Activated B cell treated with CpG ODN at 0.5 μM for 24 hours (primary cell): ENCODE data around the gene E2F4. TPM values are rescaled to one million over a fixed set of nuclear protein-coding genes. Genes with fewer than 3 reads are reported as not detected.

Experiments used
- ATAC-seq: fragments of 200-7000 bp; cut with Tn5 transposase; one replicate; pipeline ENCODE4 v1.10.0; 2021; ENCODE audit warnings: low read depth, mild to moderate bottlenecking, moderate library complexity
- CTCF ChIA-PET: fragments of 350-600 bp; sonication (Branson Sonifier 250); formaldehyde crosslinking; loops from one replicate; lab custom pipeline; 2021; ENCODE audit warnings: antibody characterized with exemption; lab: Charles Lee
- POLR2A ChIA-PET: fragments of 350-600 bp; sonication (Branson Sonifier 250); formaldehyde crosslinking; loops from one replicate; lab custom pipeline; 2021; ENCODE audit warnings: antibody characterized with exemption; lab: Charles Lee
- DNase-seq: peaks from one replicate; pipeline ENCODE4 v3.0.0; 2022
- H3K27ac Mint-ChIP-seq: one replicate; pipeline ENCODE4 v1.8.0; 2020; ENCODE audit warnings: mixed read lengths
- H3K27me3 Mint-ChIP-seq: one replicate; pipeline ENCODE4 v1.8.0; 2021; ENCODE audit warnings: mixed read lengths
- H3K36me3 Mint-ChIP-seq: one replicate; pipeline ENCODE4 v1.8.0; 2021; ENCODE audit warnings: low read depth, mixed read lengths
- H3K4me1 Mint-ChIP-seq: one replicate; pipeline ENCODE4 v1.8.0; 2021; ENCODE audit warnings: mixed read lengths
- H3K4me3 Mint-ChIP-seq: one replicate; pipeline ENCODE4 v1.8.0; 2020; ENCODE audit warnings: mild to moderate bottlenecking, mixed read lengths
- H3K9me3 Mint-ChIP-seq: one replicate; pipeline ENCODE4 v1.8.0; 2020; ENCODE audit warnings: mixed read lengths
- CTCF ChIP-seq: fragments of 200-600 bp; IDR thresholded peaks from one replicate; pipeline ENCODE4 v1.8.0; 2022; ENCODE audit warnings: antibody characterized with exemption, mild to moderate bottlenecking
- intact Hi-C: fragments of 100-400 bp; cut with micrococcal nuclease; formaldehyde crosslinking; loops from one replicate; pipeline ENCODE4 v1.15.1; 2024
- total RNA-seq: library from RNA; stranded (reverse); gene quantifications from 2 replicates; pipeline ENCODE4 v1.2.3, GENCODE V29; 2022

Gene E2F4, protein sequence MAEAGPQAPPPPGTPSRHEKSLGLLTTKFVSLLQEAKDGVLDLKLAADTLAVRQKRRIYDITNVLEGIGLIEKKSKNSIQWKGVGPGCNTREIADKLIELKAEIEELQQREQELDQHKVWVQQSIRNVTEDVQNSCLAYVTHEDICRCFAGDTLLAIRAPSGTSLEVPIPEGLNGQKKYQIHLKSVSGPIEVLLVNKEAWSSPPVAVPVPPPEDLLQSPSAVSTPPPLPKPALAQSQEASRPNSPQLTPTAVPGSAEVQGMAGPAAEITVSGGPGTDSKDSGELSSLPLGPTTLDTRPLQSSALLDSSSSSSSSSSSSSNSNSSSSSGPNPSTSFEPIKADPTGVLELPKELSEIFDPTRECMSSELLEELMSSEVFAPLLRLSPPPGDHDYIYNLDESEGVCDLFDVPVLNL
- total RNA-seq = 117 and 128 TPM in 2 replicates

DNA sequence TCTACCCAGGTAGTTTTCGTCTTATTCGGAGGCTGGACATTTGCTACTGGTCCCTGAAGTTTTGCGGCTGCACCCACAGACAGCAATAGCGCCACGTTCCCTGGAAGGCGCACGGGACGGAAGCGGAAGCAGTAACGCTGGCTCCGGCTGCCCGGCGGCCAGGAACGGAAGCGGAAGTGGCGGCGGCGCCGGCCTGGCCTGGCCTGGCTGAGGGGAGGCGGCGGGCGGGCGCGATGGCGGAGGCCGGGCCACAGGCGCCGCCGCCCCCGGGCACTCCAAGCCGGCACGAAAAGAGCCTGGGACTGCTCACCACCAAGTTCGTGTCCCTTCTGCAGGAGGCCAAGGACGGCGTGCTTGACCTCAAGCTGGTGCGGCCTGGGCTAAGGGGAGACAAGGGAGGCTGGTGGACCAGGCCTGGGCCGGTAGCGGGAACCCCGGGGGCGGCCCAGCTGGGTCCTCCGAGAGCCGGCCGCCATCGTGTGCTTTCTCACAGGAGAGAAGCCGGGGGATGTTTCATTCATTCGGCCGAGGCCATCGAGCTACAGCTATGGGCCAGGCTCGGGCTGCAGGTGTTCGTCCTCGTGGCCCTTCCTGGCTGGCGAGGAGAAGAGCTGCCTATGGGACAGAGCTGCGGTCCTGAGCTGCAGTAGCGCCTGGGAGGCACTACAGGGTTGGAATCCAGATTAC is at the start of gene E2F4:
TSS of gene E2F4 (plus strand) at position 161 of the 687 bp plus-strand sequence. CDS start at position 234, 73 bp downstream.
- POLR2A ChIA-PET = interaction anchor here (0.8 to 1.7 kb wide), 5 partner anchors 8 to 86 kb away, joined by 3 to 13 read pairs (median 4); partner anchors contain the start of gene TMEM208
- CTCF ChIA-PET = interaction anchor here (0.9 kb wide), 1 partner anchor 229 kb away, joined by 3 read pairs; no protein-coding TSS in a partner anchor
- peak; percentile 98 for ATAC-seq
- peaks cover 3% of the 10 kb centered on the region for H3K27me3 Mint-ChIP-seq
- peaks cover 39% of the 10 kb centered on the region for H3K36me3 Mint-ChIP-seq
- no peak for TF ChIP-seq CTCF
- peaks cover 32% of the 10 kb centered on the region for H3K4me1 Mint-ChIP-seq
- peak within 1 kb of the TSS; percentile 70 for H3K27ac Mint-ChIP-seq
- intact Hi-C loops = loop anchor here (1.0 to 2.0 kb wide), 4 partner anchors 9 to 53 kb away; partner anchors contain the start of genes FBXL8, MATCAP1 and TRADD
- no peaks in the 10 kb centered on the region for H3K9me3 Mint-ChIP-seq
- peak; percentile 85 for DNase-seq
- H3K4me3 Mint-ChIP-seq = peak within 1 kb of the TSS; percentile 87

DNA sequence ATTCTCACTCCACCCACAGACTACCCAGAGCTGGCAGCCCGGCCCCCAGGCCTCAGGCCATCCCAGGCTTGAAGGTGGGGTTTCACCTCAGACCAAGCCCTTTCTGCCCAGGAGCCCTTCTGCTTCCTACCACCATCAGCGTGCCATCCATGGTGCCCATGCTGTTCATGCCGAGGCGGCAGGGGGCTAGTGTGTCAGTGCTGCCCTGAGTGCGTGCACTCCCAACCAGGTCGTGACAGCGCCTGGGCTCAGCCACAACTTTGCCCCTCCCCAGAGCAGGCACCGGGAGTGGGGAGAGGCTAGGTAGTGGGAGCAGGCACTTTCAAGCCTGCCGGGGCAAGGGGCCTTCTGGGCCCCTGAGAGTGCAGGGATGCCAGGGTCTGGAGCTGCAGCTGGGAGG is 49.6 kb upstream of the E2F4 start:
- CTCF ChIA-PET = no interaction called here
- Mint-ChIP-seq H3K4me1 (no peaks in the 10 kb centered on the region), H3K27me3 (no peaks in the 10 kb centered on the region), H3K27ac (no peak overlapping the region), H3K9me3 (no peaks in the 10 kb centered on the region), H3K36me3 (peaks cover 82% of the 10 kb centered on the region), H3K4me3 (no peak overlapping the region)
- intact Hi-C loops = no loop called here
- no peak for DNase-seq
- POLR2A ChIA-PET = no interaction called here
- ATAC-seq = no peak
- no peak for TF ChIP-seq CTCF

DNA sequence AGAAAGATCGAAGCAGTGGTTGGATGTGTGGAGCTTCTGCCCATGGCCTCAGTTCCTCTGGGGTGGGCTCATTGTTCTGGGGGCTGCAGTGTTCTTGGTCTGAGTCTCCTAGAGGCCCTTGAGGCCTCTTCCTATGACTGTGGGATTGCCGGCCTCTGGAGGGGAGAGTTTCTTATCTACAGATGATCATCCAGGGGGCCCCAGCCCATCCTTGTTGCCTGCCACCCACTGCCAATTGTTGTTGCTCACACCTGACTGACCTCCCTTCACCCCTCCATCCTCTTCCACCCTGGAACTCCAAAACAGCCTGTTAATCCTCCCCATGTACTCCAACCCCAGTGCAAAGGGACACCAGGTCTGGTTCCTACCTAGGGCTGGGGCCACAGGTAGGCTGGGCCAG is 47.0 kb upstream of the E2F4 start:
- intact Hi-C loops = no loop called here
- POLR2A ChIA-PET = no interaction called here

DNA sequence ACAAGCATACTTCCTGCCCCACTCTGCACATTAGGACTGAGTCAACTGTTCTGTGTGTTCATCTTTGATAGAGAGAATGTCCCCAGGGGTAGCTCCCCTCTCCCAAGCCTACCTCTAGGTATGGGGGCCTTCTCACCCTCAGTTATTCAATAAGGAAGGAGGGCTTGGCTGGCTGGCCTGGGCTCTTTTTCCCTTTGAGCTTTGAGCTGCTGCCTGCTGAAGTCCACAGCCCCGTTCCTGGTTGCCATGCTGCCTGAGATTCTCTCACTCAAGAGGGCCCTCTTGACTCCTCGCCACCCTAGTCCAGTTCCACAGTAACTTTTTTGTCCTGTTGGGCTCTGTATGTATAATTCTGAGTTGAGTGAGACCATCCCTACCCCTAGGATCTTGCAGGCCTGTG is 46.2 kb upstream of the E2F4 start:
- ChIA-PET POLR2A (no interaction called here), CTCF (no interaction called here)
- Mint-ChIP-seq H3K9me3 (no peaks in the 10 kb centered on the region), H3K27ac (no peak overlapping the region), H3K36me3 (peaks cover 68% of the 10 kb centered on the region), H3K27me3 (peaks cover 13% of the 10 kb centered on the region), H3K4me1 (no peaks in the 10 kb centered on the region), H3K4me3 (no peak overlapping the region)
- TF ChIP-seq CTCF = no peak
- DNase-seq = no peak
- no peak for ATAC-seq
- intact Hi-C loops = no loop called here

More for the DNA sequence above, 47.0 kb upstream of the E2F4 start:
- Mint-ChIP-seq H3K4me1 (no peaks in the 10 kb centered on the region), H3K27ac (no peak overlapping the region), H3K9me3 (no peaks in the 10 kb centered on the region), H3K27me3 (peaks cover 13% of the 10 kb centered on the region), H3K4me3 (no peak overlapping the region), H3K36me3 (peaks cover 76% of the 10 kb centered on the region)
- ATAC-seq (no peak), DNase-seq (no peak)
- TF ChIP-seq CTCF = no peak
- CTCF ChIA-PET = no interaction called here
